MM.1S (cell line): ENCODE results near the gene C1orf21.

Experiments
- CTCF ChIP-seq: fragments of 300-600 bp; sonication (generic); IDR thresholded peaks from 2 replicates; pipeline ENCODE4 v1.5.1; 2016; ENCODE audit warnings: antibody characterized with exemption, low read length, mixed read lengths
- EZH2 ChIP-seq: fragments of 300-600 bp; sonication (generic); optimal IDR thresholded peaks from 2 replicates; pipeline ENCODE3; 2017; ENCODE audit warnings: low read depth, mild to moderate bottlenecking, antibody characterized with exemption, low read length, mixed read lengths
- EZH2phosphoT487 ChIP-seq: fragments of 300-600 bp; sonication (generic); IDR thresholded peaks from 2 replicates; pipeline ENCODE4 v1.6.1; 2018; ENCODE audit warnings: antibody characterized with exemption, low read length

GRCh38 chr1:184419350-184420161, 32.7 kb downstream of the C1orf21 start:
- no peak for TF ChIP-seq CTCF
- no peak for TF ChIP-seq EZH2phosphoT487
- no peak for TF ChIP-seq EZH2
